Fibroblast of lung (primary cell): Measurements from ENCODE around the gene MACROD2. TPM values are rescaled to one million over a fixed set of nuclear protein-coding genes. Genes with fewer than 3 reads are reported as not detected.

Experiments used
- DNase-seq, 2 donors: peaks; one replicate each; pipeline versions ENCODE4 v3.0.0 to v3.0.0-alpha.2; 2010; ENCODE audit warnings: low read depth in 2 of 2
- H2AFZ ChIP-seq: 2 replicates; pipeline ENCODE4 v1.5.1; 2012; ENCODE audit warnings: low read length, control low read depth, inconsistent platforms
- H3K27ac ChIP-seq: 2 replicates; pipeline ENCODE4 v1.5.1; 2011; ENCODE audit warnings: low read length, control low read depth; ENCODE audit not compliant: insufficient read depth
- H3K27me3 ChIP-seq: 2 replicates; pipeline ENCODE4 v1.5.1; 2011; ENCODE audit warnings: mild to moderate bottlenecking, low read length; ENCODE audit not compliant: control insufficient read depth, insufficient read depth
- H3K36me3 ChIP-seq: 2 replicates; pipeline ENCODE4 v1.5.1; 2011; ENCODE audit warnings: low read length; ENCODE audit not compliant: control insufficient read depth, insufficient read depth
- H3K4me1 ChIP-seq: 2 replicates; pipeline ENCODE4 v1.5.1; 2011; ENCODE audit warnings: low read length; ENCODE audit not compliant: control insufficient read depth, insufficient read depth; ENCODE audit errors: extremely low read depth
- H3K4me2 ChIP-seq: 2 replicates; pipeline ENCODE4 v1.5.1; 2011; ENCODE audit warnings: low read length, control low read depth; ENCODE audit not compliant: insufficient read depth; ENCODE audit errors: extremely low read depth
- H3K4me3 ChIP-seq, 4 experiments: fragments of 200-600 bp in 1 of 4; sonication (generic) in 1 of 4; replicated peaks in 1 of 4; 2 replicates each; pipeline ENCODE4 v1.5.1; 2011 to 2016; ENCODE audit warnings: low read length in 4 of 4, low read depth in 3 of 4, mild to moderate bottlenecking in 3 of 4, control low read depth in 2 of 4, inconsistent platforms in 1 of 4, mixed read lengths in 1 of 4; ENCODE audit not compliant: insufficient read depth in 1 of 4; ENCODE audit errors: control extremely low read depth in 1 of 4
- H3K79me2 ChIP-seq: 2 replicates; pipeline ENCODE4 v1.5.1; 2012; ENCODE audit warnings: mild to moderate bottlenecking, low read length, inconsistent platforms; ENCODE audit not compliant: control insufficient read depth, insufficient read depth
- H3K9ac ChIP-seq: 2 replicates; pipeline ENCODE4 v1.5.1; 2011; ENCODE audit warnings: mild to moderate bottlenecking, low read length, control low read depth; ENCODE audit not compliant: insufficient read depth
- H3K9me3 ChIP-seq: 2 replicates; pipeline ENCODE4 v1.5.1; 2012; ENCODE audit warnings: low read depth, low read length; ENCODE audit not compliant: control insufficient read depth, insufficient read depth
- H4K20me1 ChIP-seq: 2 replicates; pipeline ENCODE4 v1.5.1; 2011; ENCODE audit warnings: low read length; ENCODE audit not compliant: control insufficient read depth, insufficient read depth; ENCODE audit errors: extremely low read depth
- CTCF ChIP-seq, 2 donors: IDR thresholded peaks in 1 of 2; conservative IDR thresholded peaks in 1 of 2; 1 replicate in 1 of 2; 2 replicates in 1 of 2; pipeline ENCODE4 v1.5.1; 2011 to 2012; ENCODE audit warnings: low read length in 2 of 2, control low read depth in 1 of 2, inconsistent platforms in 1 of 2, low read depth in 1 of 2, mild to moderate bottlenecking in 1 of 2
- EZH2 ChIP-seq: IDR thresholded peaks from 2 replicates; pipeline ENCODE4 v1.5.1; 2012; ENCODE audit warnings: low read length, control low read depth, mild to moderate bottlenecking; ENCODE audit errors: missing control alignments
- polyA plus RNA-seq, 2 donors: library from polyadenylated mRNA; depleted of rRNA in 1 of 2; stranded (reverse) in 1 of 2; unstranded in 1 of 2; fragments of >200 nt; gene quantifications; 2 replicates each; pipeline ENCODE4 v1.2.1, GENCODE V29; 2011 to 2012; ENCODE audit warnings: missing spikeins in 1 of 2
- total RNA-seq: library from RNA; depleted of rRNA; stranded (reverse); fragments of >200 nt; gene quantifications from 2 replicates; pipeline ENCODE4 v1.2.1, GENCODE V29; 2014

MACROD2 gene
- total and polyA plus RNA-seq, 2 donors (not counting 1 experiment from before 2014, with no cell fraction given): 0.54 to 1.7 TPM

- no peaks in the 10 kb centered on the region for H3K9me3 ChIP-seq
- H3K4me3 ChIP-seq: no peak overlapping the region
- no peak overlapping the region for H3K4me2 ChIP-seq
- H3K27me3 ChIP-seq: no peaks in the 10 kb centered on the region
- no peak overlapping the region for H2AFZ ChIP-seq
- no peaks in the 10 kb centered on the region for H3K4me1 ChIP-seq
- no peaks in the 10 kb centered on the region for H3K36me3 ChIP-seq
- DNase-seq: no peak
- no peak overlapping the region for H3K9ac ChIP-seq
- no peaks in the 10 kb centered on the region for H4K20me1 ChIP-seq
- no peak for TF ChIP-seq EZH2
- no peak overlapping the region for H3K27ac ChIP-seq
- H3K79me2 ChIP-seq: no peaks in the 10 kb centered on the region
These were observed 785.2 kb downstream of the MACROD2 start for GRCh38 chr20:14780508-14780907.

- Histone ChIP-seq H3K9ac (no peak overlapping the region), H4K20me1 (no peaks in the 10 kb centered on the region), H3K4me1 (no peaks in the 10 kb centered on the region), H2AFZ (no peak overlapping the region), H3K36me3 (no peaks in the 10 kb centered on the region), H3K27ac (no peak overlapping the region), H3K27me3 (no peaks in the 10 kb centered on the region), H3K79me2 (no peaks in the 10 kb centered on the region), H3K4me3 (no peak overlapping the region), H3K4me2 (no peak overlapping the region), H3K9me3 (no peaks in the 10 kb centered on the region)
- DNase-seq: no peak
- TF ChIP-seq CTCF (conservative IDR thresholded peaks at IDR 0.05 in 1 of 2, IDR thresholded peaks at IDR 0.05 in 1 of 2; ENCODE audit: low read depth in 1 of 2, low read length in 2 of 2): no peak
- TF ChIP-seq EZH2: no peak
These were observed 787.4 kb downstream of the MACROD2 start for GRCh38 chr20:14782731-14783130.

- Histone ChIP-seq H3K9ac (no peak overlapping the region), H3K4me2 (no peak overlapping the region), H3K4me3 (no peak overlapping the region), H2AFZ (no peak overlapping the region), H3K27me3 (no peaks in the 10 kb centered on the region), H3K4me1 (no peaks in the 10 kb centered on the region), H3K27ac (no peak overlapping the region), H3K36me3 (no peaks in the 10 kb centered on the region), H3K79me2 (no peaks in the 10 kb centered on the region), H3K9me3 (no peaks in the 10 kb centered on the region), H4K20me1 (no peaks in the 10 kb centered on the region)
- no peak for DNase-seq
- TF ChIP-seq CTCF (conservative IDR thresholded peaks at IDR 0.05 in 1 of 2, IDR thresholded peaks at IDR 0.05 in 1 of 2; ENCODE audit: low read depth in 1 of 2, low read length in 2 of 2) (no peak), EZH2 (no peak)
These were observed 788.5 kb downstream of the MACROD2 start for GRCh38 chr20:14783766-14784165.
